Cardiac muscle cell (in vitro differentiated cells and primary cell): Measurements from ENCODE around the gene GART. TPM values are rescaled to one million over a fixed set of nuclear protein-coding genes. Genes with fewer than 3 reads are reported as not detected.
A peak's percentile ranks its signal among the peaks of the same experiment; 100 is the strongest.

Experiments
- DNase-seq, 2 donors: peaks; one replicate each; pipeline versions ENCODE4 v3.0.0 to v3.0.0-alpha.2; 2010 to 2017; ENCODE audit warnings: low read depth in 1 of 2, low spot score in 1 of 2
- H3K27ac ChIP-seq: fragments of 200-600 bp; sonication (generic); 2 replicates; pipeline ENCODE4 v1.5.1; 2016
- H3K27me3 ChIP-seq: fragments of 200-600 bp; sonication (generic); 2 replicates; pipeline ENCODE4 v1.6.0; 2016; ENCODE audit warnings: control low read depth
- H3K36me3 ChIP-seq: fragments of 200-600 bp; sonication (generic); 2 replicates; pipeline ENCODE4 v1.5.1; 2016; ENCODE audit warnings: control low read depth
- H3K4me1 ChIP-seq: fragments of 200-600 bp; sonication (generic); 2 replicates; pipeline ENCODE4 v1.8.1; 2017; ENCODE audit warnings: low read depth, mild to moderate bottlenecking, mixed run types
- H3K4me3 ChIP-seq: fragments of 200-600 bp; sonication (generic); 2 replicates; pipeline ENCODE4 v1.5.1; 2016; ENCODE audit warnings: mild to moderate bottlenecking
- H3K9me3 ChIP-seq: fragments of 200-600 bp; sonication (generic); 2 replicates; pipeline ENCODE4 v1.5.1; 2017; ENCODE audit warnings: low read depth, mild to moderate bottlenecking, control low read depth
- CTCF ChIP-seq: IDR thresholded peaks from 2 replicates; pipeline ENCODE4 v1.5.1; 2012; ENCODE audit warnings: low read depth, mild to moderate bottlenecking, low read length
- polyA plus RNA-seq: library from polyadenylated mRNA; unstranded; fragments of >200 nt; fragmentation: Nextera tagmentation; extraction: Ambion mirVana; gene quantifications from 2 replicates; pipeline ENCODE4 v1.2.1, GENCODE V29; 2016
- total RNA-seq: library from RNA; depleted of rRNA; stranded (reverse); fragments of >200 nt; gene quantifications from 2 replicates; pipeline ENCODE4 v1.2.3, GENCODE V29; 2016

The GART gene
- total and polyA plus RNA-seq, 2 experiments from 2014 or later = 53.7 to 129 TPM

- no peaks in the 10 kb centered on the region for H3K27me3 ChIP-seq
- peaks cover 3% of the 10 kb centered on the region for H3K4me1 ChIP-seq
- no peaks in the 10 kb centered on the region for H3K36me3 ChIP-seq
- H3K9me3 ChIP-seq = no peaks in the 10 kb centered on the region
- peak; percentile 95 to 96 for DNase-seq
- no peak within 1 kb of the TSS for H3K27ac ChIP-seq
- no peak for TF ChIP-seq CTCF
- H3K4me3 ChIP-seq = peak within 1 kb of the TSS; percentile 64
Observed at GRCh38 chr21:33491373-33492102, 50.4 kb downstream of the GART start, which contains the start of gene DNAJC28. TSS of gene DNAJC28 (minus strand) at chr21:33491716. CDS start at chr21:33489393, 2,323 bp downstream.

DNA sequence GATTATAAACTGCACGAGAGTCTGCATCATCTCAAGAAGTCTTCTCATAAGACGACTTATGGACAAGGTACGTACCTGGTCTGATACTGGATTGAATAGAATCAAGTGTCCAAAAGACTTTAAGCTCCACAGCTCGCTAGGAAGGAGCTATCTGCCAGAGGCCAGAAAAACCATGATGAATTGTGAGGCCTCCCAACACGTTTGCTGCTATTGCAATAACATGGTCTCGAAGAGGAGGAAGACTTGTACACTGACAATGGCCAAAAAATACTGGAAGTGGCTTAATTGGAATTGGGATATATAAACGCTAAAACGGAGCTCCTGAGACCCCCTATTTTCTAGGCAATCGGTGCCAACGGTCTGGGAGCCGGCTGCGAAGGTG is 50.9 kb downstream of the GART start:
- no peak for TF ChIP-seq CTCF
- peak overlapping the region; percentile 64 for H3K4me3 ChIP-seq
- H3K9me3 ChIP-seq = no peaks in the 10 kb centered on the region
- peaks cover 3% of the 10 kb centered on the region for H3K4me1 ChIP-seq
- H3K27me3 ChIP-seq = no peaks in the 10 kb centered on the region
- H3K27ac ChIP-seq = no peak overlapping the region
- DNase-seq = peak; percentile 5 to 8
- H3K36me3 ChIP-seq = no peaks in the 10 kb centered on the region

GRCh38 chr21:33488936-33489335 is 53.0 kb downstream of the GART start:
- no peak for DNase-seq
- no peak for TF ChIP-seq CTCF
- Histone ChIP-seq H3K4me3 (no peak overlapping the region), H3K4me1 (peaks cover 3% of the 10 kb centered on the region), H3K27me3 (no peaks in the 10 kb centered on the region), H3K36me3 (no peaks in the 10 kb centered on the region), H3K27ac (no peak overlapping the region), H3K9me3 (no peaks in the 10 kb centered on the region)

- no peak for DNase-seq
- Histone ChIP-seq H3K27ac (no peak overlapping the region), H3K4me3 (no peak overlapping the region), H3K27me3 (no peaks in the 10 kb centered on the region), H3K36me3 (no peaks in the 10 kb centered on the region), H3K4me1 (peaks cover 3% of the 10 kb centered on the region), H3K9me3 (no peaks in the 10 kb centered on the region)
- no peak for TF ChIP-seq CTCF
Observed at GRCh38 chr21:33487996-33488395, 53.9 kb downstream of the GART start.

- H3K27me3 ChIP-seq = no peaks in the 10 kb centered on the region
- no peak overlapping the region for H3K4me3 ChIP-seq
- H3K36me3 ChIP-seq = no peaks in the 10 kb centered on the region
- no peak for TF ChIP-seq CTCF
- H3K27ac ChIP-seq = no peak overlapping the region
- DNase-seq = no peak
- peaks cover 10% of the 10 kb centered on the region for H3K4me1 ChIP-seq
- H3K9me3 ChIP-seq = no peaks in the 10 kb centered on the region
Observed at GRCh38 chr21:33481314-33481943, 60.5 kb downstream of the GART start.
